Fibroblast of skin of left quadriceps (primary cell): ENCODE results near the gene IL1RAPL1.

Experiments
- DNase-seq, 2 experiments: peaks; one replicate each; pipeline ENCODE4 v3.0.0-alpha.2; 2013; ENCODE audit warnings: low read depth in 2 of 2

The IL1RAPL1 gene

DNA sequence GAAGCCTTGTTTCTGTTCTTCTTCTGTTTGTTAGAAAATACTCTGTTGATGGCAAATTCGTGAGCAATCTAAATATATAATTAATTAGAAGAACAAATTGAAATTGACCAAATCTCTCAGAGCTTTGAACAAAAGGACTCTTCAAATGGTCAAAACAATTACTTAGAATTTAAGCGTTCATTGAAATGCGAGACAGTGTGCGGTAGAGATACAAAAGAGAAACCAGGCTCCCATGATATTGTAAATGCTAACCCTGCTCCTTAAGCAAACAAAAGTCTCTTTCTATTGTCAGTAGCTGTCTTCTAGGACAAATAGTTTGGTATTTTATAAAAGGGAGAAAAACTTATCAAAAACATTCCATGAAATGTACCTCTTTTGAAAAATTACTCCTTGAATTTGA lies 1174.8 kb downstream of the IL1RAPL1 start:
- DNase-seq: no peak

DNA sequence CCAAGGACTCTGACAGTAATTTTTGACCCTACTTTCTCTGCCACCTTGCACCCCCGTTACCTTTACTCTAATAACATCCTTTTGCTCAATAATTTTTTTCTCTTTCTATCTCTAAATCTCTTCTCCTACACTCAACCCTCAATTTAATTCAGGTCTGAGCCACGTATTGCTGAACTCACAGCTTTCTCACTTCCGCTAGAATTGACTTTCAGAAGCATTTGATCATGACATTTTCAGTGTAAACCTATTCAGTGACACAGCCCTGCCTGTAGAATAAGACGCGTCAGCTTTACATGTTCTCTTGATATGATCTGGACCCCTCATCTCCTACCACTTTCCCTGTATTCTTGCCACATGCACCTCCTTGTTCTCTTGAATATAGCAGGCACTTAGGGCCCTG lies 1188.6 kb downstream of the IL1RAPL1 start:
- DNase-seq: no peak

DNA sequence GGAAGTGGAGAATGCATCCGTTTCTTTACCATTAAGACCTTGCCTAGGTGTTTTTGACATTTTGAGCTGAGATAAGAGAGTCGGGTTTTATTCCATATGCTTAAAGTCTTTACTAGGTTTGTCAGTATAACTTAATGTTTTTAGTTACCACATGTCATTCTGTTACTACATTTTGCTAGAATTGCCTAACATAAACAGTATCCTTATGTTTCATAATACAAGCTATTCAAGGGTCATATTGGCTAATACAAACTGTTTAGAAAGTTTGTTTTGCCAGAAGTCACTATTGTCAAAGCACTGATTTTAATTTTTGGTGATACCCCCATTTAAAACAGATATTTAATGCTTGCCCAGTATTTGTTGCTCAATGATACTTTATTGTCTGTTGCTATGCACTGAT lies 1200.4 kb downstream of the IL1RAPL1 start:
- no peak for DNase-seq

DNA sequence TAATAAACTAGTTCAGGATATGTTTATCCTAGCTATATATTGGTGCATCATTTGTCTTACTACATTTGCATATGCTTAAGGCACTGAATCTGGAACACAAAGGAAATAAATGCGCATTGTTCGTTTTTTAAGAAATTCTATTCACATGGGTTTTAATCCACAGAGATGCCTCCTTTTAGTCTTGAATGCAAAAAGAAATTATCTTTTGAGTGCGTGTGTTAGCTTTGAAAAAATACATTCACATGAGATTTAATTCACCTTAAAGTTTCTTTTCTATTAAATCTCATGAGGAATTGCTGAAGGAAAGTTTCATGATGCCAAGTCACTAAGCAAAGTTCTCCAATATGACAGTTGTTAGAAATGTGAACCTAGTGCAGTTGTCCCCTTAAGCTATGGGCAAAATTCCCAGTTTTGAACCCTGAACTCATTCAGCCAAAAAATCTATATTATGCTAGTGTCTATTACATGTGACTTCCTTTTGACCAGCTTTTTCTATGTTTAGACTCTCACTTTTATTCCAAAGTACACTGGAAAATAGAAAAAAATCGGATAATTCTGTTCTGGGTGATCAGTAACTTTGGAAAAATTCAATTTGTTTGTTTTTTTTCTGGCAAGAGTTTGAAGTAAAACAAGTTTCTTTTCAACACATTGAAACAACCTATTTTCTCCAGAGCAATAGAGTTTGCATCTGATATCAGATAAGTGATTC lies 1201.9 kb downstream of the IL1RAPL1 start:
- DNase-seq: no peak

DNA sequence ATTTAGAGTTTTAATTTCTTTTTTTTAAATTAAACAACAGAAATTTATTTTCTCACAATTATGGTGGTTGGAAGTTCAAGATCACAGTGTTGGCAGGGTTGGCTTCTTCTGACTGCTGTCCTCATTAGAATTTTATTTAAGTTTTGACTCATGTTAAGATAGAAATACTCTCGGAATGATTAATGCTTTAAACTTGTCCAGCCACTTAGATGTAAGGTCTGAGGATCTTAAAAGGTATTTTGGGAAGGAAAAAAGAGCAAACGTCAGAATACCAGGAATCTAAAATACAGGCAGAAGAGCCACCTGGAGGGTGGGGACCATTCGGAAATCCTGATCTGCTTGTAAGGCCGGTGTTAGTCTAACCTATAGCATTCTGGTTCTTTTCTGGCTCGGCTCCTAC lies 1205.1 kb downstream of the IL1RAPL1 start:
- DNase-seq: no peak

DNA sequence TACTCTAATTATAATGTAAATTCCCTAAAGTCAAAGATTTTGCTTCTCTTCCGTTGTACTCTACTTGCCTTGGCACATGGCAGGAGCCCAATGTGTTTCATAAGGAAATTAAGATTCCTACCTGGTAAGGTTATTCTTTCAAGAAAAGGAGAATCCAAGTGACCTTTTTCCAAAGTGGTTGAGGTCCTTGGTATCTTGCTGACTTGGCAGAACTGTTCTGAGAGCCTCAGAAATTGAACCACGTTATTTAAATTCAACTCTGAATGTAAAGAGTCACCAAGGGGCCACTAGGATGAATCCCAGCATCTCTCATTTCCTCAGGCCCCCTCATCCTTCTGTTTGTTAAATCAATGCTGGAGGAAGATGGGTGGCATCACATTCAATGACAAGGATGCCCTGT lies 1209.9 kb downstream of the IL1RAPL1 start:
- DNase-seq: no peak

DNA sequence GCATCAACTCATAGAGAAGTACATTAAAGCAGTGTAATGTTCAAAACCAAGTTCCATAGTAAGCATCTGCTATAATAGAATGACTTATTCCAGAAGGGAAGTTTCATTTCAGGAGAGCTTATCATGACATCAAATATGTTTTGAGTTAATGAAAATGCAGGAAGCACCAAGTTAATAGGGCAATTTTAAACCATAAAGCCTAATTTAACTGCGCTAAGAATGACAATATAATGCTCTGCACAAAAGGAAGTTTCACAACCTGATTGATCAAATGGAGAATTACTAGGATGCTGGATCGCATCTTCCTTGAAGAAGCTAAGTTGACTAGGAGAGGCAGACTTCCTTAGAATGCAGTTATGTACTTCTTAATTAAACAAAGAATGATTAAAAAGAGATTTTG lies 1211.2 kb downstream of the IL1RAPL1 start:
- no peak for DNase-seq

DNA sequence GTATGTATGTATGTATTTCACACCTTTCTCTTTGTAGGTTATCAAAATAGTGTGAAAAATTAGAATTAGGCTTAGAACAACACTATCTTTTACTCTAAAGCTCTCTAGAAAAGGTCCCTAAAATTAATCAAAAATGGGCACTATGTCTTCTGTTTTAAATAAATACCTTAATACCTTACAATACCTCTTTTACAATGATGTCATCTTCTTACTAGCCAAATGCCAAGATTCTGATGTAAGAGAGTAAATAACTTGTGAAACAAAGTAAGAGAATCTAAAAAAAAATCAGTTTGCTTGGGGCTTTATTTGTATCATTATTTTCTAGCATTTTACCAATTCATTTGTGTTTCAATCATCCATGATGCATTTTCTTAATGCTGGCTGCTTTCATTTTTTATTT lies 1225.9 kb downstream of the IL1RAPL1 start:
- DNase-seq: no peak

DNA sequence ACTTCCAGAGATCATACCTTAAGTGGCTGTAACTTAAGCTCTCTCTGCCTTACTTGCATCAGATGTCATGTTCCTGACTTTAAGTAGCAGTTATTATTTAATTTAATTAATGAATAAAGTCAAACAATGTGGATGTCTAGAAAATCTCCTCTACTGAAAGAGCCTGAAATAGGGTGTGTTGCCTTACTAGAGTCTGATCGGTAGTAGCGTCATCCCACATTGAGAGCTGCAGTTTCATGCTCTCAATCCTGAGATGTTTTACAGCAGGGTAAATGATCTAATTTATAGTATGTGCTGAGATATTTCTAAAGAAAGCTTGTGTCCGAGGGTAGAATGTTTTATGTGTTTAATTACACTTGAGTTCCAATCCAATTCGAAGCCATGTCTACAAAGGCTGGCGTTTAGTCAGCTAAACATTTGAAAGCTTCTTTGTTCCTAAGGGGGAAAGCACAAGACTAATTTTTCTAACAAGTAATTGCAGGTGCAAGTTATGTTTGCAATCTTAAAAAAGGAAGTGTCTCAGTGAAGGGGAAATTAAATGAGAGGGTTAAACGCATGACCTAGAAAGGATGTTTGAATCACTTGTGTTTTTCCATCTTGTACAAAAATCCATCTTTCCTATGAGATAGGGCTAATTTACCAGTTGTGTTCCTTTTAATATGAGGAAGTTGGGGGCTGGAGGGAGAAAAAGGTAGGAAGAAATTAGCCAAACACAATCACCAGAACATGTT lies 1237.1 kb downstream of the IL1RAPL1 start:
- no peak for DNase-seq

DNA sequence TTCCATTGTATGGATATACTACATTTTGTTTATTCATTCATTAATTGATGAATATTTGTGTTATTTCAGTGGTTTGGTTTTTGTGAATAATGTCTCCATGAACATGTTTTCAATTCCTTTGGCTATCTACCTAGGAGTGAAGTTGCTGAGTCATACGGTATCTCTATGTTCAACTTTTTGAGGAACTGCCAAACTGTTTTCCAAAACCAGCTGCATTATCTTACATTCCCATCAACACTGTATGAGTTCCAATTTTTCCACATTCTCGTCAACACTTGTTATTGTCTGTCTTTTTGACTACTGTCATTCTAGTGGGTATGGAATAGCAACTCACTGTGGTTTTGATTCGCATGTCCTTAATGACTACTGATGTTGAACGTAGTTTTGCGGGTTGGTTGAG lies 1239.5 kb downstream of the IL1RAPL1 start:
- peak in 1 of 2 experiments; percentile 10 for DNase-seq

DNA sequence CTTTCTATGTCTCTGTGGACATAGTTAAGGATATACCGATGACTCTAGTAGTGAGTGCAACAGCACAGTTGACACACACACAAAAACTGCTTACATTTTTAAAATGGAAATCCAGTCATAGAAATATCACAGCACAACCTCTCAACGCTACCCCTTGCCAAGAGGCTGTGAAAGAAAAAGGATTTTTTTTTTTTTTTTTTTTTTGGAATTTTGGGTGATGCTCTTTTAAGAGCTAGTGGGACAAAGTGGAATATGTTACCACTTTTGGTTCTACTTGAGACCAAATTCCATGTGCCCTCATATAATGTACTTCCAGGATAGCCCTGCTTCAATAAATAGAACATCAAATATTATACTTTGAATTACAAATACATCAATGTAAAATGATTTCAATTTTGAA lies 1247.1 kb downstream of the IL1RAPL1 start:
- no peak for DNase-seq

DNA sequence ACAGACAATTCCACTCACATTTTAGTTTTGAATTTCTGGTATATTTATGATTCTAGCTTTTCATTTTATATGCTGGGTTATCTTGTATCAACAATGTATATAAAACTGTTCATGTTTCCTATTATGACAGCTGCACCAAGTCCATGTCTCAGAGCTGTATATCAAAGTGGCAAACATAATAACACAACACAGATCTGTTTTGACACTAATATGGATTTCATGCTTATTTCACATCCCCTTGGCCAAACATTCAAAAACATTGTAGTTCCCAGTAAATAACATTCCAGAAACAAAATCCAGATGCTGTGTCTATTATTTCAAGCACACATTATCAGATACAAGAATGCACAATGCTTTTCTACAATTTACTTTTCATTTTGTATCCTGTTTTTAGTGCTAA lies 1247.5 kb downstream of the IL1RAPL1 start:
- DNase-seq: no peak

DNA sequence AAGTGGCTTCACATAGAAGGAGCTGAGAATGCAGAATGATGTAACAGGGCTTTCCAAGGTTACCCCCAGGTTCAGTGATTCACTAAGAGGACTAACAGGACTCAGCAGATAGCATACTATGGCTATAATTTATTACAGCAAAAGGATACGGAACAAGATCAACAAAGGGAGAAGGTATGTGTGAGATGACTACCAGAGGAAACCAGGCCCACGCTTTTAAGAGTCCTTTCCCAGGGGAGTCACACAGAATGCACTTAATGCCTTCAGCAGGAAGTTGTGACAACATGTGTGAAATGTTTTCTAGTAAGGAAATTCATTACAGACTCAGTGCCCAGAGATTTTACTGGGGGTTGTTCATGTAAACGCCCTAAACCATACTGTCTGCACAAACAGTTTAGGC lies 1254.5 kb downstream of the IL1RAPL1 start:
- DNase-seq: no peak

DNA sequence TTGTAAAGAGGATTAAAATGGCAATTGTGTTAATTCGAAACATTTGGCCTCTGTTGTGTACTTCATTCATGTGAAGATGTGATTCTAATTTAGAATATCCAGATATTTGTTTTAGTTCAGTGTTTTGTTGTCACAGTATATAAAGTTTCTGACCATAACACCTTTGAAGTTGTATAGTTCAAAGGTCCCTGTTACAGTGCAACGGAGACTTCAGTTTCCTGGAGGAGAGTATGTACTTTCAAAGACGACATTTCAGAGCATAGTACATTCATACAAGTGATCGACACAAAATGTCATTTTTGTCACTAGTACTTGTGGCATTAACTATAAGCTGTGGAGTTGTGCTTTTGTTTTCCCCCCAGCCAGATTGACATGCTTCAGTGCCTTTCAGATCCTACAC lies 1255.3 kb downstream of the IL1RAPL1 start:
- DNase-seq: no peak

DNA sequence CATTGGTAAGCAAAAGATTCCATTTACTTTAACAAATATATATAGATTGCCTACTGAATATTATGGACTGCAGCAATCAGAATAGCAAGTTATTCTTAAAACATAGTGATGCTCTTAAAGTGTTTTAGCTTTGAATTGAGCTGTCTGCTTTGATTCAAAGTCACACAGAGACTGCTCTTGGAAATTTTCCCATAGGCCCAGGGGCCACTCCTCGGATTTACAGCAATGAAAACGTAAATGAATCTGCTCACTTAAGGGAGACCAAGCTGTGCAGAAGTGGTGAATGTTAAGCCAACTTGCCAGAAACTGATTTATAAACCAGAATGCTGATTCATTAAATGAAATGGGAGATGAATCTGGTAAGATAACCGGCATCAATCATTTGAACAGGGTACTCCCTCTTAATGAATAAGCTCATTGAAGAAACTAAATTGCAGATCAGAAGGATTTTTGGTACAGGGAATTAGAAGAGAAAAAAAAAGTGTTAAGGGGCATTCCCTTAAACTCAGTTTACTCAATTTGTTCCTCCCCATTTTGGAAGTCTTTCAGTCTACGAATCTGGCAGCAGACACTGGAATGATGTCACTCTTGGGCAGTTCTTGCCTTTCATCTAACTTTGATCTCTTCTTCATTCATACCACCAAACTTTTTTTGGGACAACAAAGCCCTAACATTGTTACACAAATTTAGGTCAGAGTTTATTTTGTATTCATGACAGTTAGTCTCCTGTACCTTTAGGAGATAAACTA lies 1264.8 kb downstream of the IL1RAPL1 start:
- no peak for DNase-seq

DNA sequence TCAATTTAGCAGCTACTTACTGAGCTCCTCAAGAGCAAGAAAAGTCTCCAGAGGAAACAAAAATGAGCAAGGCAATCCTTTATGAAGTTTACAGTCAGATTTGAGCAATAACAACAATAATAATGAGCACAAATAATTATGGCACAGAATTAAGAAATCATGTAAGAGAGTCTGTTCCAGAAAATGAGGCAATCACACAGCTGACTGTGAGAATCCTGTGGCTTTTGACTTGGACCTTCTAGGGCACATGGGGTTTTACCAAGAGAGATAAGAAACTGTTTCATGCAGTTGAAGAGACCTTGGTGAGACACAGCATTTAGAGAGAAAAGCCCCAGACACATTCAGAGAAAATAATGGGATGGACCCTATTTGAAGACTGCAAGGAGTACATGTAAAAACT lies 1265.5 kb downstream of the IL1RAPL1 start:
- DNase-seq: no peak

DNA sequence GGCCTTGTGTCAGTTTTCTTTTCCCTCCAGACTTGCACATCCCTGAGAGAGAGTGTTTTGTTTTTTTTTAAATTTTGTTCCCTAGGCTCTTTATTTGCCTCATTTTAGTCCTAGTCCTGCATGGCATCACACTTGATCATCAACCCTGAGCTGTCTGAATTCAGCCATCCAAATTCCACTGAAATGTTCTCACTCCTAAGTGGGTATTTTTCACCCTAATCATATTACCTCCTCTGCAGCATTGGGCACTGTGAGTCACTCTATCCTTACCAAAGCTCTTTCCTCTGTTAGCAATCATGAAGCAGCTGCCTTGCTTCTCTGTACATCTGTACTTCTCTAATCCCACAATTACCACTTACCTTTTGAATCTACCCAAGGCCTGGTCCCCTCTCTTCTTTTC lies 1271.5 kb downstream of the IL1RAPL1 start:
- DNase-seq: no peak

DNA sequence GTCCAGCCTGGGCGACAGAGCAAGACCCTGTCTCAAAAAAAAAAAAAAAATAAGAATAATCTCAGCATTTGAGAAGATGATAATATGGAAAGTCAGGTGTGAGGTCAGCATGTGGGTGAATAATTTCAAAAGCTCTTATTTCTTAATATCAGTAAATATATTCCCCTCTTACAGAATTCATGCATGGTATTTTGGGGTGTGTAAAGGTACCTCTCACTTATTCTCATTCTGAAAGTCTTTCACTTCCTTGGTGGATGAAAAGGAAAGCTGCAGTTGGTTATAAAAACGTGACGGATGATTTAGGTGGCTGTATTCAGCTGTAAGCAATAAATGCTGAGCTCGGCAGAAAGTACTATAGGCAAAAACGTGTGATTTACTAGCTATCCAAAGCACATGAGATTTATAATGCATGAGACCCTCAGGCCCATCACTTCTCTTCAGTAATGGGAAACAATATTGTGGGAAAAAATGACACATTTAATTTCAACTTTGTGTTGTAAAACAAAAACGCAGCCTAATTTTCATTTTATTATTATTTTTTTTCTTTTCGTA lies 1275.0 kb downstream of the IL1RAPL1 start:
- no peak for DNase-seq

DNA sequence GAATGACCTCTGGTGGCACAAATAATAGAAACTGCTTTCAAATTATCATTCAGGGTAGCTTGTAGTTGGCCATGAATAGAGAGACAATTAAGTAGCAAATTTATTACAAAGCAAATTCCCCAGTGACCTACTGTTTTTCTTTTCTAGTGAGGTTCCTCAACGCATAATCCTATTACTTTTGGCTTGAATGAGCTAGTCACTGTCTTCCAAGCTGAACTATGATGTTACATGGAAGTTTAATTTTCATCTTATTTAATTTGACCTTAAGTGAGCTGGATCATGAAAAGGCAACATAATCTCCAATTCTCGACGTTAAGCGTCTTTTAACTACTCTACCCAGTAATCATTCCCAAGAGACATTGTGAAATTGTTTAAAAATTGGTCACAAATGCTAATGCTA lies 1280.7 kb downstream of the IL1RAPL1 start:
- no peak for DNase-seq

DNA sequence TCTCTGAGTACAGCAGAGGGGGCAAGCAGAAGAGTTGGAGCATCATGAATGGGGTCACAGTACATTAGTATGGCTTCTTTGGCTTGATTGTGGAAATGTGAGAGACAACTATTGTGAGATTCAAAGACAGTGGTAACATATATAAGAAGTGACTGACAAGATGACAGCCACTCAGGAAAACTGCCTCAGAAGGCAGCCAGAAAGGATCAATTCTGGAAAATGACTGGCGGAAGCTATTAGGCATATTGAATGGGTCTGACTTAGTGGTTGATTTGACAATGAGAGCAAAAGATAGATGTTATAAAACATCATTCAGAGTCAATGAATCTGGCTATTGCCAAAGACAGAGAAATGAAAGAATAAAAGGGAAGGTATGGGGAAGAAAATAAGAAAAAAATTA lies 1282.6 kb downstream of the IL1RAPL1 start:
- no peak for DNase-seq

DNA sequence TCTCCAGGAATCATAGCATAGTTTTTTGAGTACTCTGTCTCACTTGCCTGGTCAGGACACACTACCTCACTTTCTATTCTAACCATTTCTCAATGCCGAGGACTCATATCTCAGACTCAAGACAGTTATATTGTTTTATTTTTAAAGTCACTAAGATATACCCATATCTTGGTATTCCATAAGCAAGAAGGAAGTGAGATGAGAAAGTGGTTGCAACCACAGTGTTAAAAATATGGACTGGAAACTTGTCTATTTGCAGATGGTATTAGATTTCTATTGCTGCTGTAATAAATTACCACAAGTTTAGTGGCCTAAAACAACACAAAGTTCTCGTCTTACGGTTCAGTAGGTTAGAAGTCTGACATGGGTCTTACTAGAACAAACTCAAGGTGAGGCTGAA lies 1283.4 kb downstream of the IL1RAPL1 start:
- no peak for DNase-seq

DNA sequence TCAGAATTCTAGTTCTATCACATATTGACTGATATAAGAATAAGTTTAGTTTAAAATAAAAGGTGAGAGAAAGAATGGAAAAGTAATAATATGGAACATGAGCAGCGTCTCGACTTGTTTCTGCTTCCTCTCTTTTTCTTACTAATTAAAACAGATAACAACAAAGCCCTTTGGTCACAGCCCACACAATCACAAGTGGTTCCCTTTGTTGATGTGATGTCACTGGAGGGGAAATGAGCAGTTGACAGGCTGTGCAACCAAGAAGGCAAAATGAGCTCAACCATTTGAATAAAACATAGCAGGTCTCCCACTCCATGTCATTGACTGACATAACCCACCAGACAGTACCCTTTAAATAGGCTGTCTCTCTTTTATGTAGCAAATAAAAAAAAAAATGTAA lies 1285.6 kb downstream of the IL1RAPL1 start:
- DNase-seq: no peak

DNA sequence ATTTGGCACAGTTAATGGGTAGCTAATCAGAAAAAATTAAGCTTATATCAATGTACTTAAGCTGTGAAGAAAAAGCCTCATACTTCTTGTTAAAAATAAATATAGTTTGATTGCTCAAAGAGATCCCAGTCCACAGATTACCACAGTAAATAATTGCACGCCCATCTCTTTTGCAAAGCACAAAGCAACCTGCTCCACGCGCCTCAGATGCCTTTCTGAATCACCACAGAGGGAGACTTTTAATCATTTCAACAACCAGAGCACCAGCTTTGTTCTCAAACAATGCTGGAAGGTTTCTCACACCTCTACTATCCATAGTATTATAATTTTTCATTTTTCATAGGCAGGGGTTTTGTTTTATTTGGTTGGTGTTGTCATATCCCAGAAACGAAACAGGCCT lies 1289.5 kb downstream of the IL1RAPL1 start:
- no peak for DNase-seq
